ENCODE data around the gene EXOC3.
"Not testable (repeated sequence)": the region's sequence is repeated elsewhere in the genome, so short reads cannot be mapped to it uniquely, and the experiment has no call there.

Gene EXOC3

GRCh38 chr5:507986-508575, 65.1 kb downstream of the EXOC3 start:
- not testable (repeated sequence) for DNase-seq

- no peak for DNase-seq
Observed at GRCh38 chr5:509611-510185, 66.7 kb downstream of the EXOC3 start.

GRCh38 chr5:510521-510920, 67.5 kb downstream of the EXOC3 start:
- DNase-seq, result no peak

GRCh38 chr5:511476-511875, 68.5 kb downstream of the EXOC3 start:
- DNase-seq, result no peak

- DNase-seq, result no peak
Observed at GRCh38 chr5:513216-514100, 70.5 kb downstream of the EXOC3 start.

GRCh38 chr5:514101-514485, 71.1 kb downstream of the EXOC3 start:
- DNase-seq, result no peak

GRCh38 chr5:514673-515072, 71.7 kb downstream of the EXOC3 start:
- DNase-seq, result no peak

- DNase-seq, result no peak
Observed at GRCh38 chr5:515273-515836, 72.4 kb downstream of the EXOC3 start.

GRCh38 chr5:516338-516925, 73.5 kb downstream of the EXOC3 start:
- no peak for DNase-seq
